ENCODE measurements around the gene ALDH3B1.

DNA sequence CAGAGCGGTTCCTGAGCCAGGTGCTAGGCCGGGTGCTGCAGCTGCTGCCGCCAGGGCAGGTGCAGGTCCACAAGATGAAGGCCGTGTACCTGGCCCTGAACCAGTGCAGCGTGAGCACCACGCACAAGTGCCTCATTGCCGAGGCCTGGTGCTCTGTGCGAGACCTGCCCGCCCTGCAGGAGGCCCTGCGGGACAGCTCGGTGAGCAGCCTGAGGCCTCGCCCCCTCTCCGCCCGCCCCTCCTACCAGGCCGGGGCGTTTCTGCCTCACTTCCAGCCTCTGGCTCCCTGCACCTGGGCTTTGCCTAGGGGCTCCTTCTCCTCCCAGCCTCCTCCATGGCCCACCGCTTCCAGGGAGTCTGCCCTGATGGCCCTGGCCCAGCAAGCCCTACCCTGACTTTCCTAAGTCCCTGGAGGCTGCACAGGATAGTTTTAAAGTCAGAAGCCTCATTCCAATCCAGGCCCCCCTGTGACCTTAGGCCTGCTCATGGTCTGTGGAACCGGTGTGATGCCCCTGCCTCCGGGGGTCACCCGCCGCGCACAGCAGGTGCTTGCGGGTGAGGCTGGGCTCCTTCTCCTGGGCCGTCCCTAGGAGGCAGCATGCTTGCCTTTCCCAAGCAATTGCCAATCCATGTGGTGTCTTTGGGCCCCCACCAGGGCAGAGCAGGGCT is 34.2 kb downstream of the ALDH3B1 start:
- TF ChIP-seq, protein P1, sequence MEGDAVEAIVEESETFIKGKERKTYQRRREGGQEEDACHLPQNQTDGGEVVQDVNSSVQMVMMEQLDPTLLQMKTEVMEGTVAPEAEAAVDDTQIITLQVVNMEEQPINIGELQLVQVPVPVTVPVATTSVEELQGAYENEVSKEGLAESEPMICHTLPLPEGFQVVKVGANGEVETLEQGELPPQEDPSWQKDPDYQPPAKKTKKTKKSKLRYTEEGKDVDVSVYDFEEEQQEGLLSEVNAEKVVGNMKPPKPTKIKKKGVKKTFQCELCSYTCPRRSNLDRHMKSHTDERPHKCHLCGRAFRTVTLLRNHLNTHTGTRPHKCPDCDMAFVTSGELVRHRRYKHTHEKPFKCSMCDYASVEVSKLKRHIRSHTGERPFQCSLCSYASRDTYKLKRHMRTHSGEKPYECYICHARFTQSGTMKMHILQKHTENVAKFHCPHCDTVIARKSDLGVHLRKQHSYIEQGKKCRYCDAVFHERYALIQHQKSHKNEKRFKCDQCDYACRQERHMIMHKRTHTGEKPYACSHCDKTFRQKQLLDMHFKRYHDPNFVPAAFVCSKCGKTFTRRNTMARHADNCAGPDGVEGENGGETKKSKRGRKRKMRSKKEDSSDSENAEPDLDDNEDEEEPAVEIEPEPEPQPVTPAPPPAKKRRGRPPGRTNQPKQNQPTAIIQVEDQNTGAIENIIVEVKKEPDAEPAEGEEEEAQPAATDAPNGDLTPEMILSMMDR (IDR thresholded peaks at IDR 0.05) = no peak
- no peak for TF ChIP-seq ZFX (IDR thresholded peaks at IDR 0.05; ENCODE audit: borderline replicate concordance)
